ENCODE data around the gene C1orf53. TPM values are rescaled to one million over a fixed set of nuclear protein-coding genes. Genes with fewer than 3 reads are reported as not detected.

The C1orf53 gene
- total RNA-seq, 1 donor from 2014 or later, result 5.9 TPM

DNA sequence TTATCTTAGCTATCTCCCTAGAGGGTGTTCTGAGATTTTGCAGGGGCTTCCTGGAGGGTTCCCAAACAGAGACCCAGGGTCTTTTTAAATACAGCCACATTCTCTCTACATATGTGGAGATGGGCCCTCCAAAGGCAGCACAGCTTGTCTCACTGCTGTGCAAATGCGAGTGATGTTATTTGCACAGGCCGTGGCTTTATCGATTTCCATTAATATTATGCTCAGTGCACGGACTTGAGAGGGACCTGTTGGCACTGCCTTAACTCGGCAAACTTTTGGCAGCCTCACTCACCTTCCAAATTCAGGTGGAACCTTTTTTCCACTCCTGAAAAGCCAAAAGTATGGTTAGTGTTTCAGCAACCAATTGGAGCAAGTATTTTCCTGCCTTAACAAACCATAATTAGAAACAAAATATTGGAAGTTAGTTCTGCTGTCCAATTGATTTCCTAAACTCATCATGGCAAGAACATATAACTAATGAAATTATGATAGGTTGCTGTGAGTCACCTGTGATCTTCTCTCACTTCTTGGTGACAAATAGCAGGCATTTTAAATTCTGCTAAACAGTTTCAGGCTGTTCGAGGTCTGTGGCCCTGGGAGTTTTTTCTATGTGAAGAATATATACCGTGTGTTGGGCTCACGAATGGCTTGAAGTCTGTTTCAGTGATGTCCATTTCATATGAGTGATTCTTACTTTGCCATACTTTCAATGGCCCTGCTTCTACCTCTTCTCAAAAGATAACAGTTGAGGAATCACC, 25.7 kb downstream of the C1orf53 start:
- no peak overlapping the region for H3K27ac Mint-ChIP-seq (ENCODE audit: unreplicated experiment)
- peaks cover under 1% of the 10 kb centered on the region for H3K36me3 Mint-ChIP-seq (ENCODE audit: unreplicated experiment)
- DNase-seq, result no peak
- TF ChIP-seq, protein P1, sequence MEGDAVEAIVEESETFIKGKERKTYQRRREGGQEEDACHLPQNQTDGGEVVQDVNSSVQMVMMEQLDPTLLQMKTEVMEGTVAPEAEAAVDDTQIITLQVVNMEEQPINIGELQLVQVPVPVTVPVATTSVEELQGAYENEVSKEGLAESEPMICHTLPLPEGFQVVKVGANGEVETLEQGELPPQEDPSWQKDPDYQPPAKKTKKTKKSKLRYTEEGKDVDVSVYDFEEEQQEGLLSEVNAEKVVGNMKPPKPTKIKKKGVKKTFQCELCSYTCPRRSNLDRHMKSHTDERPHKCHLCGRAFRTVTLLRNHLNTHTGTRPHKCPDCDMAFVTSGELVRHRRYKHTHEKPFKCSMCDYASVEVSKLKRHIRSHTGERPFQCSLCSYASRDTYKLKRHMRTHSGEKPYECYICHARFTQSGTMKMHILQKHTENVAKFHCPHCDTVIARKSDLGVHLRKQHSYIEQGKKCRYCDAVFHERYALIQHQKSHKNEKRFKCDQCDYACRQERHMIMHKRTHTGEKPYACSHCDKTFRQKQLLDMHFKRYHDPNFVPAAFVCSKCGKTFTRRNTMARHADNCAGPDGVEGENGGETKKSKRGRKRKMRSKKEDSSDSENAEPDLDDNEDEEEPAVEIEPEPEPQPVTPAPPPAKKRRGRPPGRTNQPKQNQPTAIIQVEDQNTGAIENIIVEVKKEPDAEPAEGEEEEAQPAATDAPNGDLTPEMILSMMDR (IDR thresholded peaks at IDR 0.05; ENCODE audit: partially characterized antibody, unreplicated experiment), result no peak
- peak overlapping the region; percentile 73 for H3K4me3 Mint-ChIP-seq (ENCODE audit: unreplicated experiment)
- H3K4me1 Mint-ChIP-seq (ENCODE audit: low read depth, unreplicated experiment), result peaks cover 5% of the 10 kb centered on the region
- peaks cover 1% of the 10 kb centered on the region for H3K27me3 Mint-ChIP-seq (ENCODE audit: unreplicated experiment)
- H3K9me3 Mint-ChIP-seq (ENCODE audit: unreplicated experiment), result no peaks in the 10 kb centered on the region

DNA sequence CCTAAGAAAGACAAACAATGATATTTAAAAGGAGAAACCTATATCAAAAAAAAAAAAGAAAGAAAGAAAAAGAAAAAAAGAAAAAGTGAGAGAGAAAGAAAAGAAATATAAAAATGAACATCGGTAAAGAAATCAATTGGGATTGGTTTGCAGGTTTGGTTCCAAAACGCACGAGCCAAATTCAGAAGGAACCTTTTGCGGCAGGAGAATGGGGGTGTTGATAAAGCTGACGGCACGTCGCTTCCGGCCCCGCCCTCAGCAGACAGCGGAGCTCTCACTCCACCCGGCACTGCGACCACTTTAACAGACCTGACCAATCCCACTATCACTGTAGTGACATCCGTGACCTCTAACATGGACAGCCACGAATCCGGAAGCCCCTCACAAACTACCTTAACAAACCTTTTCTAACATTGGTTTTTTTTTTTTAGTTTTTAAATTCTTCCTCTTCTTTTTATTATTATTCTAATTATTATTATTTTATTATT, 26.5 kb downstream of the C1orf53 start:
- H3K4me1 Mint-ChIP-seq (ENCODE audit: low read depth, unreplicated experiment), result peaks cover 2% of the 10 kb centered on the region
- H3K27ac Mint-ChIP-seq (ENCODE audit: unreplicated experiment), result no peak overlapping the region
- no peaks in the 10 kb centered on the region for H3K36me3 Mint-ChIP-seq (ENCODE audit: unreplicated experiment)
- TF ChIP-seq, protein P1 (IDR thresholded peaks at IDR 0.05; ENCODE audit: partially characterized antibody, unreplicated experiment), result no peak
- H3K27me3 Mint-ChIP-seq (ENCODE audit: unreplicated experiment), result peaks cover 1% of the 10 kb centered on the region
- H3K9me3 Mint-ChIP-seq (ENCODE audit: unreplicated experiment), result no peaks in the 10 kb centered on the region
- peak overlapping the region; percentile 73 for H3K4me3 Mint-ChIP-seq (ENCODE audit: unreplicated experiment)
- DNase-seq, result no peak

DNA sequence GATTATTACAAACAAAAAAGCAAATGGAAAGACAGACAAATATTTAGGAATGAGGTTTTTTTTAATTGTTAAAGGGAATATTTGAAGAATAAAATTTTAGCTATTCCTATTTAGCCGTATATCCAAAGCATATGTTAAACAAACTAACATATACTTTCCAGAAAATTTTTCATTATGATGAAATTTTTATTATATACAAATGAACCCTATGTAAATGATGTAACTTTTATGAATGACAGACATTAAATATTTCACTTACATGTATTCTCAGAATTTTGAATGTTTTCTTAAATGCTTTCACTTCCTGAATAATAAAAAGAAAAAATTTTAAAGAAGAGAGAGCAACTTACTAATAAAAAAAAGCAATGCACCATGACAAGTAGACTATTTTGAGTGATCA, 30.6 kb downstream of the C1orf53 start:
- H3K9me3 Mint-ChIP-seq (ENCODE audit: unreplicated experiment), result no peaks in the 10 kb centered on the region
- H3K27me3 Mint-ChIP-seq (ENCODE audit: unreplicated experiment), result peaks cover 1% of the 10 kb centered on the region
- H3K36me3 Mint-ChIP-seq (ENCODE audit: unreplicated experiment), result no peaks in the 10 kb centered on the region
- peaks cover 2% of the 10 kb centered on the region for H3K4me1 Mint-ChIP-seq (ENCODE audit: low read depth, unreplicated experiment)
- no peak overlapping the region for H3K27ac Mint-ChIP-seq (ENCODE audit: unreplicated experiment)
- no peak overlapping the region for H3K4me3 Mint-ChIP-seq (ENCODE audit: unreplicated experiment)
- TF ChIP-seq, protein P1 (IDR thresholded peaks at IDR 0.05; ENCODE audit: partially characterized antibody, unreplicated experiment), result no peak
- no peak for DNase-seq

DNA sequence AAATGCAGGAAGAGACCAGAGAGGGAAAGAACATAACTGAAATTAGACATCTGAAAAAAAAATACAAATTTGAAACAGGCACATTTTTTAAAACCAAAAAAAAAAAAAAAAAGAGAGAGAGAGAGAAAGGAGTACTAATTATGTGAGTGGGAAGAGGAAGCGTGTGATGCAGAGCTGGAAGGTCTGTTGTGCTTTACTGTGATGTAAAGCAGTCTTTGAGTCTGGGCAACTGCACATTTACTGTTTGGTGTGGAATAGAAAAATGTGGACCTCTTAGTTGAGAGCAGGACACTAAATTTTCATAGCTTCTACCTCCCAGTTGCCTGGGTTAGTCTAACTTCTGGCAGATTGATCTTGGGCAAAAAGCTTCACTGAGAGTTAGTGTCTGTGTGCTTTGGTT, 31.2 kb downstream of the C1orf53 start:
- TF ChIP-seq, protein P1 (IDR thresholded peaks at IDR 0.05; ENCODE audit: partially characterized antibody, unreplicated experiment), result no peak
- H3K4me3 Mint-ChIP-seq (ENCODE audit: unreplicated experiment), result no peak overlapping the region
- peaks cover 1% of the 10 kb centered on the region for H3K27me3 Mint-ChIP-seq (ENCODE audit: unreplicated experiment)
- no peak for DNase-seq
- no peak overlapping the region for H3K27ac Mint-ChIP-seq (ENCODE audit: unreplicated experiment)
- H3K36me3 Mint-ChIP-seq (ENCODE audit: unreplicated experiment), result no peaks in the 10 kb centered on the region
- H3K4me1 Mint-ChIP-seq (ENCODE audit: low read depth, unreplicated experiment), result peaks cover 2% of the 10 kb centered on the region
- H3K9me3 Mint-ChIP-seq (ENCODE audit: unreplicated experiment), result no peaks in the 10 kb centered on the region

DNA sequence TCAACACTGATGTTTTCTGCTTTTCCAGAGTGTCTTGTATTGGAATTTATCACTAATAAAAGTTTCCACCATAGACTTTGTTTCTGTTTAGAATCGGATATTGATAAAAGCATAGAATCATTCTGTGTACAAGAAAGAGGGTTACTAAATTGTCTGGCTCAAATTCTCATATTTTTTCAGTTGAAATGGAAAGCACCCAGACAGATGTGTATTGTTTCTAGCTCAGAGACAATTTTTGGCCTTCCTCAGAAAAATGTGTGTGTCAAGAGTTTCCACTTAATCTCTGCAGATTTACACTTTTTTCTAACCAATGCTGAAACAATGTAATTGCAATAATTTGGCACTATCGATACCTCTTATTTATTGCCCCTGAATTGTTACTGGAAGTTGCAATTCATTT, 35.0 kb downstream of the C1orf53 start:
- Mint-ChIP-seq H3K27me3 (ENCODE audit: unreplicated experiment) (no peaks in the 10 kb centered on the region), H3K4me1 (ENCODE audit: low read depth, unreplicated experiment) (no peaks in the 10 kb centered on the region), H3K27ac (ENCODE audit: unreplicated experiment) (no peak overlapping the region), H3K9me3 (ENCODE audit: unreplicated experiment) (no peaks in the 10 kb centered on the region), H3K36me3 (ENCODE audit: unreplicated experiment) (no peaks in the 10 kb centered on the region), H3K4me3 (ENCODE audit: unreplicated experiment) (no peak overlapping the region)
- no peak for DNase-seq
- TF ChIP-seq, protein P1 (IDR thresholded peaks at IDR 0.05; ENCODE audit: partially characterized antibody, unreplicated experiment), result no peak
